Measurements from ENCODE around the gene PTPN2.

The PTPN2 gene

GRCh38 chr18:12783524-12783923 lies 100.5 kb downstream of the PTPN2 start (continued):
- no peak for TF ChIP-seq PRDM10 (tag by site-specific recombination; IDR thresholded peaks at IDR 0.05)
- no peak for TF ChIP-seq INSM2 (tag by site-specific recombination; IDR thresholded peaks at IDR 0.05)
- no peak for TF ChIP-seq BCL6B (tag by site-specific recombination; IDR thresholded peaks at IDR 0.05)

- no peaks in the 10 kb centered on the region for H3K4me1 ChIP-seq (ENCODE audit: control insufficient read depth, insufficient read depth, low read length)
- no peak for TF ChIP-seq ZNF362 (tag by site-specific recombination; IDR thresholded peaks at IDR 0.05)
- TF ChIP-seq ZNF660 (tag by site-specific recombination; IDR thresholded peaks at IDR 0.05) = no peak
- TF ChIP-seq ZNF777 (tag by site-specific recombination; IDR thresholded peaks at IDR 0.05; ENCODE audit: borderline replicate concordance) = no peak
- TF ChIP-seq ZNF324 (tag by site-specific recombination; IDR thresholded peaks at IDR 0.05) = no peak
- no peak for TF ChIP-seq ZNF433 (tag by site-specific recombination; IDR thresholded peaks at IDR 0.05; ENCODE audit: low read depth)
- no peak for TF ChIP-seq ZNF843 (tag by site-specific recombination; IDR thresholded peaks at IDR 0.05)
- no peak for TF ChIP-seq ZBTB7A (tag by site-specific recombination; IDR thresholded peaks at IDR 0.05; ENCODE audit: low read depth)
- no peak for TF ChIP-seq ZFHX2 (tag by site-specific recombination; conservative IDR thresholded peaks at IDR 0.05)
- TF ChIP-seq ZNF2 (tag by site-specific recombination; IDR thresholded peaks at IDR 0.05) = no peak
- H3K4me3 ChIP-seq (ENCODE audit: low read depth, low read length) = no peak overlapping the region
- ChIA-PET POLR2A (interaction anchor here (1.7 kb wide), 1 partner anchor 101 kb away, joined by 8 read pairs; the partner anchor contains the start of gene PTPN2), CTCF (no interaction called here)
- H3K9me3 ChIP-seq (ENCODE audit: control insufficient read depth, insufficient read depth, low read depth, low read length) = no peaks in the 10 kb centered on the region
- H3K36me3 ChIP-seq (ENCODE audit: control insufficient read depth in 2 of 2, insufficient read depth in 1 of 2, low read length in 2 of 2) = no peaks in the 10 kb centered on the region
- H3K27ac ChIP-seq (ENCODE audit: extremely low read depth, low read depth, low read length) = no peak overlapping the region
Observed at GRCh38 chr18:12782521-12782920, 101.5 kb downstream of the PTPN2 start.

- Histone ChIP-seq H3K4me1 (ENCODE audit: control insufficient read depth, insufficient read depth, low read length) (no peaks in the 10 kb centered on the region), H3K4me3 (ENCODE audit: low read depth, low read length) (no peak overlapping the region), H3K27ac (ENCODE audit: extremely low read depth, low read depth, low read length) (no peak overlapping the region), H3K36me3 (ENCODE audit: control insufficient read depth in 2 of 2, insufficient read depth in 1 of 2, low read length in 2 of 2) (no peaks in the 10 kb centered on the region), H3K9me3 (ENCODE audit: control insufficient read depth, insufficient read depth, low read depth, low read length) (no peaks in the 10 kb centered on the region)
- CTCF ChIA-PET = no interaction called here
- POLR2A ChIA-PET = no interaction called here
- TF ChIP-seq PATZ1 (tag by site-specific recombination; IDR thresholded peaks at IDR 0.05) (no peak), SP7 (tag by site-specific recombination; IDR thresholded peaks at IDR 0.05) (no peak), OSR2 (tag by site-specific recombination; IDR thresholded peaks at IDR 0.05) (no peak), KLF1 (tag by site-specific recombination; IDR thresholded peaks at IDR 0.05) (no peak), ZNF394 (tag by site-specific recombination; IDR thresholded peaks at IDR 0.05; ENCODE audit: borderline replicate concordance) (no peak), ZNF169 (tag by site-specific recombination; IDR thresholded peaks at IDR 0.05) (no peak), ZNF792 (tag by site-specific recombination; IDR thresholded peaks at IDR 0.05) (no peak)
Observed at GRCh38 chr18:12779456-12779855, 104.6 kb downstream of the PTPN2 start.
